Spinal cord (tissue), 4 donors: Measurements from ENCODE around the gene EXOC1. TPM values are rescaled to one million over a fixed set of nuclear protein-coding genes. Genes with fewer than 3 reads are reported as not detected.

ENCODE experiments used
- polyA plus RNA-seq, 2 donors: library from polyadenylated mRNA; unstranded; fragments of 120-200 nt; gene quantifications; one replicate each; pipeline ENCODE4 v1.2.1, GENCODE V29; 2013; ENCODE audit not compliant: insufficient read length in 2 of 2
- small RNA-seq: library from RNA; depleted of rRNA; stranded (forward); fragments of <200 nt; gene quantifications from one replicate; pipeline ENCODE3, GENCODE V24; 2014; ENCODE audit warnings: low replicate concordance
- total RNA-seq, 2 donors: library from RNA; depleted of rRNA in 1 of 2; stranded (reverse); fragments of 120-200 nt in 1 of 2; fragments of >200 nt in 1 of 2; gene quantifications; one replicate each; pipeline versions ENCODE4 v1.2.3 to v1.2.4, GENCODE V29; 2013 to 2014

EXOC1 gene
- total and polyA plus RNA-seq, 4 donors: 50.9 to 74.4 (median 55.2) TPM

Small RNAs within 50 kb of the gene (small RNA-seq; reads per million reads assigned to genes)
- not detected for gene RNU6-652P

Other genes with a start within 250 kb of the EXOC1 start
- gene NMU, start 217.3 kb upstream of the EXOC1 start, total RNA-seq: 1 to 10 TPM; 5.1 to 5.7 TPM
- 10 to 100 TPM; 10.3 to 11.2 TPM for gene NMU, start 217.3 kb upstream of the EXOC1 start, polyA plus RNA-seq
- under 1 TPM; 0.17 to 0.59 TPM for gene EXOC1L, start 33.9 kb upstream of the EXOC1 start, total RNA-seq
- gene EXOC1L, start 33.9 kb upstream of the EXOC1 start, polyA plus RNA-seq: not detected
- gene CEP135, start 95.3 kb downstream of the EXOC1 start, total RNA-seq: 10 to 100 TPM; 11.0 to 15.3 TPM
- 10 to 100 TPM in 1 of 2 donors, 1 to 10 TPM in 1; 9.9 to 11.2 TPM for gene CEP135, start 95.3 kb downstream of the EXOC1 start, polyA plus RNA-seq